Subcutaneous abdominal adipose tissue (tissue), 5 donors: ENCODE measurements around the gene EPB41L3.

Experiments used
- H3K27ac ChIP-seq: one replicate; pipeline ENCODE4 v1.7.0; 2013; ENCODE audit warnings: low read depth, mild to moderate bottlenecking, inconsistent platforms, low read length, moderate library complexity
- H3K27me3 ChIP-seq, 5 donors: one replicate each; pipeline ENCODE4 v1.7.0; 2013; ENCODE audit warnings: low read length in 5 of 5, inconsistent platforms in 1 of 5; ENCODE audit not compliant: control insufficient read depth in 5 of 5, insufficient read depth in 4 of 5
- H3K36me3 ChIP-seq, 5 donors: one replicate each; pipeline ENCODE4 v1.7.0; 2013; ENCODE audit warnings: low read length in 5 of 5; ENCODE audit not compliant: control insufficient read depth in 5 of 5, insufficient read depth in 5 of 5
- H3K4me1 ChIP-seq, 5 donors: one replicate each; pipeline ENCODE4 v1.7.0; 2013; ENCODE audit warnings: low read length in 5 of 5, mild to moderate bottlenecking in 3 of 5, moderate library complexity in 1 of 5; ENCODE audit not compliant: control insufficient read depth in 5 of 5, insufficient read depth in 5 of 5
- H3K4me3 ChIP-seq, 5 donors: one replicate each; pipeline ENCODE4 v1.7.0; 2013; ENCODE audit warnings: low read length in 5 of 5, low read depth in 1 of 5
- H3K9ac ChIP-seq, 5 donors: one replicate each; pipeline ENCODE4 v1.7.0; 2013; ENCODE audit warnings: low read length in 5 of 5, mild to moderate bottlenecking in 4 of 5, moderate library complexity in 3 of 5
- H3K9me3 ChIP-seq, 5 donors: one replicate each; pipeline ENCODE4 v1.7.0; 2013; ENCODE audit warnings: low read length in 5 of 5; ENCODE audit not compliant: control insufficient read depth in 5 of 5
- donor health status: healthy.
- donor health status: healthy.
- donor health status: healthy.
- donor health status: healthy.
- donor health status: healthy.

Gene EPB41L3

GRCh38 chr18:5476961-5477800 lies 66.6 kb downstream of the EPB41L3 start:
- peaks cover 8 to 16% (median 14%) of the 10 kb centered on the region in 5 donors for H3K36me3 ChIP-seq
- H3K27ac ChIP-seq = no peak overlapping the region
- H3K4me3 ChIP-seq = no peak overlapping the region
- H3K9ac ChIP-seq = no peak overlapping the region
- no peaks in the 10 kb centered on the region for H3K27me3 ChIP-seq
- no peaks in the 10 kb centered on the region for H3K4me1 ChIP-seq
- H3K9me3 ChIP-seq = no peaks in the 10 kb centered on the region

GRCh38 chr18:5475267-5475666 lies 68.5 kb downstream of the EPB41L3 start:
- Histone ChIP-seq H3K9ac (no peak overlapping the region), H3K9me3 (no peaks in the 10 kb centered on the region), H3K27me3 (no peaks in the 10 kb centered on the region), H3K27ac (no peak overlapping the region), H3K4me3 (no peak overlapping the region), H3K36me3 (peaks cover 11 to 27% (median 17%) of the 10 kb centered on the region in 5 donors), H3K4me1 (no peaks in the 10 kb centered on the region)

GRCh38 chr18:5469340-5469739 lies 74.5 kb downstream of the EPB41L3 start:
- Histone ChIP-seq H3K4me1 (peaks cover 0 to 20% (median 11%) of the 10 kb centered on the region in 5 donors), H3K9ac (no peak overlapping the region), H3K4me3 (no peak overlapping the region), H3K27ac (no peak overlapping the region), H3K36me3 (peaks cover 8 to 30% (median 14%) of the 10 kb centered on the region in 5 donors), H3K27me3 (no peaks in the 10 kb centered on the region), H3K9me3 (no peaks in the 10 kb centered on the region)

- H3K4me3 ChIP-seq = no peak overlapping the region
- peaks cover 6 to 28% (median 12%) of the 10 kb centered on the region in 5 donors for H3K36me3 ChIP-seq
- no peak overlapping the region for H3K9ac ChIP-seq
- peaks cover under 1 to 30% (median 21%) of the 10 kb centered on the region in 5 donors for H3K4me1 ChIP-seq
- H3K9me3 ChIP-seq = no peaks in the 10 kb centered on the region
- H3K27me3 ChIP-seq = no peaks in the 10 kb centered on the region
- H3K27ac ChIP-seq = no peak overlapping the region
Measured at GRCh38 chr18:5468394-5468793, 75.4 kb downstream of the EPB41L3 start.

GRCh38 chr18:5467671-5468070 lies 76.1 kb downstream of the EPB41L3 start:
- Histone ChIP-seq H3K9me3 (no peaks in the 10 kb centered on the region), H3K4me3 (no peak overlapping the region), H3K9ac (no peak overlapping the region), H3K27ac (no peak overlapping the region), H3K27me3 (no peaks in the 10 kb centered on the region), H3K36me3 (peaks cover 6 to 28% (median 12%) of the 10 kb centered on the region in 5 donors), H3K4me1 (peaks cover 1 to 35% (median 27%) of the 10 kb centered on the region in 5 donors)

- no peaks in the 10 kb centered on the region for H3K9me3 ChIP-seq
- no peak overlapping the region for H3K4me3 ChIP-seq
- H3K4me1 ChIP-seq = peaks cover 1 to 42% (median 30%) of the 10 kb centered on the region in 5 donors
- no peaks in the 10 kb centered on the region for H3K27me3 ChIP-seq
- no peak overlapping the region for H3K9ac ChIP-seq
- H3K36me3 ChIP-seq = peaks cover 2 to 18% (median 6%) of the 10 kb centered on the region in 5 donors
- no peak overlapping the region for H3K27ac ChIP-seq
Measured at GRCh38 chr18:5466256-5466655, 77.5 kb downstream of the EPB41L3 start.

GRCh38 chr18:5464251-5464650 lies 79.5 kb downstream of the EPB41L3 start:
- Histone ChIP-seq H3K9me3 (no peaks in the 10 kb centered on the region), H3K27ac (peak overlapping the region; percentile 38), H3K9ac (no peak overlapping the region), H3K4me1 (peaks cover 1 to 45% (median 30%) of the 10 kb centered on the region in 5 donors), H3K36me3 (peaks cover 0 to 13% (median 3%) of the 10 kb centered on the region in 5 donors), H3K4me3 (no peak overlapping the region), H3K27me3 (no peaks in the 10 kb centered on the region)

- Histone ChIP-seq H3K27ac (peak overlapping the region; percentile 38), H3K9ac (no peak overlapping the region), H3K36me3 (peaks cover 0 to 10% (median 3%) of the 10 kb centered on the region in 5 donors), H3K4me3 (no peak overlapping the region), H3K9me3 (no peaks in the 10 kb centered on the region), H3K27me3 (no peaks in the 10 kb centered on the region), H3K4me1 (peaks cover 1 to 45% (median 30%) of the 10 kb centered on the region in 5 donors)
Measured at GRCh38 chr18:5463831-5464230, 80.0 kb downstream of the EPB41L3 start.

- Histone ChIP-seq H3K27me3 (no peaks in the 10 kb centered on the region), H3K36me3 (peaks cover 0 to 6% (median 2%) of the 10 kb centered on the region in 5 donors), H3K9me3 (no peaks in the 10 kb centered on the region), H3K27ac (peak overlapping the region; percentile 38), H3K4me1 (peaks cover 1 to 45% (median 30%) of the 10 kb centered on the region in 5 donors), H3K4me3 (no peak overlapping the region), H3K9ac (no peak overlapping the region)
Measured at GRCh38 chr18:5463390-5463789, 80.4 kb downstream of the EPB41L3 start.

GRCh38 chr18:5462227-5462626 lies 81.6 kb downstream of the EPB41L3 start:
- Histone ChIP-seq H3K9ac (no peak overlapping the region), H3K9me3 (no peaks in the 10 kb centered on the region), H3K4me3 (no peak overlapping the region), H3K27ac (no peak overlapping the region), H3K27me3 (no peaks in the 10 kb centered on the region), H3K4me1 (peaks cover 1 to 45% (median 30%) of the 10 kb centered on the region in 5 donors), H3K36me3 (no peaks in the 10 kb centered on the region)
